ENCODE measurements around the gene FUOM.

DNA sequence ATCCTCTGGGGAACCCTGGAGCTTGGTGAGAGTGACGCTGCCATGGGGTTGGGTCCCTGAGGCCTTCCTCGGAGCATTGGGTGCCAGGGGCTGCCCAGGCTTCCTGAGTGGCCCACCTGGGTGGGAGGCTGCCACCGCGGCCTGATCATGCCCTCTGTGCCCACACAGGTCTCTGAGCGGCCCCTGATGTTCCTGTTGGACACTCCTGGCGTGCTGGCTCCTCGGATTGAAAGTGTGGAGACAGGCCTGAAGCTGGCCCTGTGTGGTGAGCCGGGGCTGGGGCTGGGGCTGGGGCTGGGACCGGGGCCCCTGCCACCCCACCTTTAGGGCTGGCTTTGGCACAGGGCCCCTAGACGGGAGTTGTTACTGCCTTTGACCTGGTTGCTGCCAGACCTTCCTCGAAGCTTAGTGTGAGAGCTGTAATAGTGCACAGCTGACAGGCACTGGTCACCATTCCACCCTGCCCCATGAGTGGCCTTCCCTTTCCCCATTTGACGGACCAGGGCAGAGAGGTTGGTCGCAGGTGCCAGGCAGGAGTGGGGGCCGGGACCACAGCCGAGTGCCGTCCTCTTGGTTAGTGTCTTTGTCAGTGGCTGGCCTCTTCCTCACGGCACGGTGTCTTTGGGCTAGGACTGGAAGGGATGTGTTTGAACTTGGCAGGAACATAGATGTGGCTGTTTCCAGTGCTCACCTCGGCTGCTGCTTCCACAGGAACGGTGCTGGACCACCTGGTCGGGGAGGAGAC, 44.3 kb upstream of the FUOM start:
- TF ChIP-seq, protein P1, sequence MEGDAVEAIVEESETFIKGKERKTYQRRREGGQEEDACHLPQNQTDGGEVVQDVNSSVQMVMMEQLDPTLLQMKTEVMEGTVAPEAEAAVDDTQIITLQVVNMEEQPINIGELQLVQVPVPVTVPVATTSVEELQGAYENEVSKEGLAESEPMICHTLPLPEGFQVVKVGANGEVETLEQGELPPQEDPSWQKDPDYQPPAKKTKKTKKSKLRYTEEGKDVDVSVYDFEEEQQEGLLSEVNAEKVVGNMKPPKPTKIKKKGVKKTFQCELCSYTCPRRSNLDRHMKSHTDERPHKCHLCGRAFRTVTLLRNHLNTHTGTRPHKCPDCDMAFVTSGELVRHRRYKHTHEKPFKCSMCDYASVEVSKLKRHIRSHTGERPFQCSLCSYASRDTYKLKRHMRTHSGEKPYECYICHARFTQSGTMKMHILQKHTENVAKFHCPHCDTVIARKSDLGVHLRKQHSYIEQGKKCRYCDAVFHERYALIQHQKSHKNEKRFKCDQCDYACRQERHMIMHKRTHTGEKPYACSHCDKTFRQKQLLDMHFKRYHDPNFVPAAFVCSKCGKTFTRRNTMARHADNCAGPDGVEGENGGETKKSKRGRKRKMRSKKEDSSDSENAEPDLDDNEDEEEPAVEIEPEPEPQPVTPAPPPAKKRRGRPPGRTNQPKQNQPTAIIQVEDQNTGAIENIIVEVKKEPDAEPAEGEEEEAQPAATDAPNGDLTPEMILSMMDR (IDR thresholded peaks at IDR 0.05), result no peak
- TF ChIP-seq POLR2AphosphoS5 (IDR thresholded peaks at IDR 0.05), result no peak

Measured in esophagus muscularis mucosa (tissue), 3 donors.